Stimulated activated memory B cell treated with anti-CD40 and anti-IgM and Interleukin-4, amounts not matched to agents 10 μg/mL and 1 μg/mL and 100 μg/mL, for 72 hours (primary cell): Measurements from ENCODE around the gene EPHA7.

Source experiments
- ATAC-seq: fragments of 150-1000 bp; cut with Tn5 transposase; 2 replicates; pipeline ENCODE4 v1.10.0; 2021
- H3K27ac Mint-ChIP-seq: one replicate; pipeline ENCODE4 v1.8.0; 2022; ENCODE audit warnings: mild to moderate bottlenecking, mixed read lengths
- H3K27me3 Mint-ChIP-seq: one replicate; pipeline ENCODE4 v1.8.0; 2022; ENCODE audit warnings: mixed read lengths
- H3K36me3 Mint-ChIP-seq: one replicate; pipeline ENCODE4 v1.8.0; 2022; ENCODE audit warnings: mixed read lengths
- H3K4me1 Mint-ChIP-seq: one replicate; pipeline ENCODE4 v1.8.0; 2022; ENCODE audit warnings: mixed read lengths
- H3K4me3 Mint-ChIP-seq: one replicate; pipeline ENCODE4 v1.8.0; 2022; ENCODE audit warnings: mild to moderate bottlenecking, moderate library complexity, mixed read lengths
- H3K9me3 Mint-ChIP-seq: one replicate; pipeline ENCODE4 v1.8.0; 2022; ENCODE audit warnings: mixed read lengths

EPHA7 gene

DNA sequence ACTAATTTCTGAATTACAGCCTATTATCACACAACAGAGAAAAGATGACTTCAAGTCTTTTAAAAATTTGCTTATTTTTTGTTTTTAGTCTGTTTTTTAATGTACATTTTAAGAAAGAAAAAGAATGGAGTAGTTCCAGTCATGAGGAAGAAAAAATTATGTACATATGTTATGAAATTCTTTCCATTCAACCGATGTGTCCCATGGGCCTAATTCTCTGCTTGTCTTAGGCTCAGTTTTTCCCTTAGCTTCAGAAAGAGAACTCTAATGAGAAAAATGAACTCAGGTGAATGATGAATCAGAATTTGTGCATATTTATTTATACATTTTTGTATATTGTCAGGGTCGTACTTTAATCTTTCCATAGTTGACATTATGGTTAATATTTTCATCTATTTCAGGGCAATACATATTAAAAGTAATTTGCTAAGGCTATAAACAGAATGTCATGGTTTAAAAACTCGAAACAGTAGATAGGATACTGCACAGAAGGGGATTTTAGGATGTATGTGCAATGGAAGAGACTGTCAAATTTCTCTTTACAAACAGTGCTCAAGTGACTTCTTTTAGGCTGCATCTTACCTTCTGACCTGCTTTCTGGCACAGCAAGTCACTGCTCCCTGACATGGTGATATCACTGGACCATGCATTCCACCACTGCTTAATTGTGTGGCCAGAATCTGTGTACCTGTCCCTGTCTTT, 153.1 kb downstream of the EPHA7 start:
- Mint-ChIP-seq H3K36me3 (no peaks in the 10 kb centered on the region), H3K27me3 (no peaks in the 10 kb centered on the region), H3K4me3 (no peak overlapping the region), H3K4me1 (no peaks in the 10 kb centered on the region), H3K27ac (no peak overlapping the region), H3K9me3 (no peaks in the 10 kb centered on the region)
- no peak for ATAC-seq

DNA sequence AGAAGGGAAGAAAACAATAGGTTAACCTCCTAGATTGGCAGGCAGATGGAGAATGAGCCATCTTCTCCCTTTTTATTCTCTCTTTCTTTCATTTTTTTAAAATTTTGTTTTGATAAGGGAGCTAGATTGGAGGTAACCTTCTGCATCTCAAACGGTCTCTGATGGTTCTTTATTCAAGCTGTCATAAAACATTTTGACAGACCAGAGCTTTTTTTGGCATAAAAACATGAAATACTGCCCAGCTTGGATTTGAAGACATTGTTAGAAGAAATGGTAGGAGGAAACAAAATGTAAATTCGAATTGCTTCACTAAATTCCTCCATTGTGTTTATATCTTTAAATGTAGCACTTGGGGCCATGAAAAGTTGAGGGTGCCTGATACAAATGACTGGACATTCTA, 158.5 kb downstream of the EPHA7 start:
- Mint-ChIP-seq H3K4me3 (no peak overlapping the region), H3K9me3 (no peaks in the 10 kb centered on the region), H3K4me1 (no peaks in the 10 kb centered on the region), H3K27ac (no peak overlapping the region), H3K36me3 (no peaks in the 10 kb centered on the region), H3K27me3 (no peaks in the 10 kb centered on the region)
- ATAC-seq: no peak

DNA sequence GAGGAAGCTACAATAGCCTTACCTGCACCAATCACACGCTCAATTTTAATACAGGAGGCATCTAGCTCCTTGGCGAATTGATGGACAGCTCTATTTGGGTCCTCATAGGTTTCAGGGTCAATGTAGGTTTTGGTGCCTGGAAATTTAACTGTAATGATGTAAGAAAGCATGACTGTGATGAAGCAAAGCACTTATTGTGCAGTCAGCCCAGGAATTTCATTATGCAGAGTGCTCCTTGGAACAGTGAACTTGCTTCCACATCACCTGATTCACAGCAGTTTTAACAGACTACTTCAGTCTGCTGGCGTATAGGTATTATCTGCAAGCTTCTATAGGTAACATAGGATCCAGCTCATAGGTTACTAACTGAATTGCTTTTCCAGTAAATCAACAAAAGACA, 160.0 kb downstream of the EPHA7 start:
- Mint-ChIP-seq H3K27ac (no peak overlapping the region), H3K4me3 (no peak overlapping the region), H3K27me3 (no peaks in the 10 kb centered on the region), H3K4me1 (no peaks in the 10 kb centered on the region), H3K36me3 (no peaks in the 10 kb centered on the region), H3K9me3 (no peaks in the 10 kb centered on the region)
- no peak for ATAC-seq

DNA sequence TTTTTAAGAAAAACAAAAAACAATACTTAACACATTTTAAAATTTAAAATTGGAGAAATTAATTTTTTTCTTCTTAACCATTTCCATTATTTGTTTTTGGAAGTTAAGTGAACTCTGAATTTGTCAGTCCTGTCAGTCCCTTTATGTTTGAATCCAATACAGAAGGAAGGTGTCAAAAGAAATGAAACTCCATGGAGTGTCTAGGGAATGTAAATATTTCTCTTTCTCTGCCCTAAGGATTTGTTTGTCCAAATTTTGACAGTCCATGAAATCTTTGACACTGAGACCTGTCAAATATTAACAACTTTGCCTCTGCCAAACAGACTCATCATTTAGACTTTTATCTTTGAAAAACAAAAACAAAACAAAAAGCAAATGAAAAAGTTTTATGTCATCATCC, 166.4 kb downstream of the EPHA7 start:
- H3K27me3 Mint-ChIP-seq: no peaks in the 10 kb centered on the region
- peaks cover 2% of the 10 kb centered on the region for H3K9me3 Mint-ChIP-seq
- H3K36me3 Mint-ChIP-seq: no peaks in the 10 kb centered on the region
- ATAC-seq: no peak
- H3K27ac Mint-ChIP-seq: no peak overlapping the region
- no peak overlapping the region for H3K4me3 Mint-ChIP-seq
- H3K4me1 Mint-ChIP-seq: no peaks in the 10 kb centered on the region

DNA sequence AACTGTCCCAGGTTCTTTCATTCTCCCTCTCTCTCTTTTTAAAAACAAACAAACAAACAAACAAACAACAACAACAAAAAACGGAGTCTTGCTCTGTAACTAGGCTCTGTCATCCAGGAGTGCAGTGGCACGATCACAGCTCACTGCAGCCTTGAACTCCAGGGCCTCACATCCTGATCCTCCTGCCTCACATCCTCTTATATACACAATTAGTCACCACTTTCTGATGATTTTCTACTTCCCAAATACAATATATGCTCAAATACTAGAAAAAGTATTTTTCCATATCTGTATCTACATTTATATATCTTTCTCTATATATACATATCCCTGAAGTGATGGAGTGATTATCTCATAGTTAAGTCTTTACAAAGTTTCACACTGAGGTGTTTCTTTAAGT, 170.7 kb downstream of the EPHA7 start:
- Mint-ChIP-seq H3K9me3 (peaks cover 2% of the 10 kb centered on the region), H3K27ac (no peak overlapping the region), H3K27me3 (no peaks in the 10 kb centered on the region), H3K4me1 (no peaks in the 10 kb centered on the region), H3K36me3 (no peaks in the 10 kb centered on the region), H3K4me3 (no peak overlapping the region)
- ATAC-seq: no peak

DNA sequence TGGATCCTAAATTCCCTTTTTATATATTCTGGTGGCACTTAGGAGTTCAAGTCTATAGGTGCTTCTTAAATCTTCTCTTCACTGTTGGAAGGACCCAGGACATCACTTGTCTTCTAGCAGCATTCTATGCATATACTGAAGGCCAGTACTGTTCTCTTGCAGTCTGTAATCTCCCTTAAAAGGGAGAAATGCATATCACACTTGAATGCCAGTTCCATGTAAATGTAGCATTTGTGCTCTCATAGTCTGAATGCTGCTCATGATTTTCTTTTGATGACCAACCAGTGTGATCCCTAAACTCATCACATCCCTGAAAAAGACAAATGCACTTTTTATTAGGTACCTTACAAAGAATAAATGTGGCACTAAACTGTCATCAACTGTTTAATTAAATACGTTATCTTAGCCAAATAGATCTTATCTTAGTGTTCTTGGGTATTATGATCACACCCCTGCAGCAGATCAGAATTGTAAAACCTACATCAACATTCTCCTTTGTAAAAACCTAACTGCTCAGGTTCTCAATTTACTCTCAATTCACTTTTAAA, 176.1 kb downstream of the EPHA7 start:
- H3K36me3 Mint-ChIP-seq: no peaks in the 10 kb centered on the region
- no peaks in the 10 kb centered on the region for H3K27me3 Mint-ChIP-seq
- no peaks in the 10 kb centered on the region for H3K4me1 Mint-ChIP-seq
- no peak overlapping the region for H3K4me3 Mint-ChIP-seq
- no peaks in the 10 kb centered on the region for H3K9me3 Mint-ChIP-seq
- ATAC-seq: no peak
- H3K27ac Mint-ChIP-seq: no peak overlapping the region

DNA sequence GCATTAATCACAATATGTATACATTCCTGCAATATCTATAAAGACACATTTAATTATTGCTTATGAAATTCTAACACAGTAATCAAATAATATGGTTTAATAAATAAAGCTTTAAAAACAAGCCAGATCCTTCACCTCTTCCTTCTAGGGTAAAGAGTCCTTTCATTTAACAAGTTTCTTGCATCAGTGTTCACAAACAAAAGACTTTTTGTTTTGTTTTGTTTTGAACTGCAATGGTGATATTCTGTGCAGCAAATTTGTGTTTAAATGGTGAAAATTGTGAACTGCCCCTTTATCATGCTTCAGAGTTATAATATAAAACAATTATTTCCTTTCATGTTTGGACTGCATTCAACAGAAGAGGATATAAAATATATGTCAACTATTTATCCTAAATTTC, 177.3 kb downstream of the EPHA7 start:
- H3K27ac Mint-ChIP-seq: no peak overlapping the region
- H3K4me1 Mint-ChIP-seq: no peaks in the 10 kb centered on the region
- no peaks in the 10 kb centered on the region for H3K27me3 Mint-ChIP-seq
- ATAC-seq: no peak
- no peaks in the 10 kb centered on the region for H3K9me3 Mint-ChIP-seq
- no peak overlapping the region for H3K4me3 Mint-ChIP-seq
- no peaks in the 10 kb centered on the region for H3K36me3 Mint-ChIP-seq

DNA sequence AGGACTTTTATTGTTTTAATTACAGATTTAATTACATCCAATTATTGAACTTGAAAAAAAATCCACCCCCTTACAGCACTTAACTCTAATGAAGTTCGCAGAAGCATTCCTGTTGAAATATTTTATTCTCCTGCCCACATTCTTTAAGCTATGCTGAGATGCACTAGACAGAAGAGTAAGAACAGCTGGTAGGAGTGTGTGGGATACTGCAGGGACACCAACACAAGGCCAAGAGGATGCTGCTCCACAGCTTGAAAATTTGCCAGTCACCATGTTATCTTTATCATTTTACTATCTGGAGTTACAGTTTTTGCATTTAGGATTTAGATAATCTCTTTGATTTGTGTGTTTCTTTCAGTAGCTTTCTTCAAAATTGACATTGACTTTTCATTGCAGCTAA, 180.7 kb downstream of the EPHA7 start:
- H3K36me3 Mint-ChIP-seq: no peaks in the 10 kb centered on the region
- no peak overlapping the region for H3K27ac Mint-ChIP-seq
- peaks cover 4% of the 10 kb centered on the region for H3K9me3 Mint-ChIP-seq
- no peak for ATAC-seq
- H3K27me3 Mint-ChIP-seq: no peaks in the 10 kb centered on the region
- H3K4me3 Mint-ChIP-seq: no peak overlapping the region
- H3K4me1 Mint-ChIP-seq: no peaks in the 10 kb centered on the region

DNA sequence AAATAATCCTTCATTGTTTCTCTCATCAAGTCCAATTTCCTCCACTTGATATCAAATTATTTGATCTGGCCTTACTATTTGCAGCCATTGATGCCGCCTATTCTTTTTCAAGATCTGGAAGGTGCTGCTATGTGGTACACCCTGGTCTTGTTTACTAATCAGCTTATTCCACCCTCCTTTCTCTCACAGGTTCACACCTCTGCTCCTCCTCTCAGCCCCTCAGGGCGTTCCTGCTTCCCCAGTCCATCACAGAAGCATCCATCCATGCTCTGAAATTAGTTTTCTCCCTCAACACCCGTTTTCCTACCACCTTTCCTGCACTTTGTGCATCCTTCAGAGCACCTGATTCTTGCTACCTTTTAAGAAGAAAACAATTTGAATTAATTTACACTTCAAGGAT, 183.6 kb downstream of the EPHA7 start:
- H3K27ac Mint-ChIP-seq: no peak overlapping the region
- no peaks in the 10 kb centered on the region for H3K4me1 Mint-ChIP-seq
- no peaks in the 10 kb centered on the region for H3K36me3 Mint-ChIP-seq
- peaks cover 4% of the 10 kb centered on the region for H3K9me3 Mint-ChIP-seq
- H3K4me3 Mint-ChIP-seq: no peak overlapping the region
- no peak for ATAC-seq
- H3K27me3 Mint-ChIP-seq: no peaks in the 10 kb centered on the region

DNA sequence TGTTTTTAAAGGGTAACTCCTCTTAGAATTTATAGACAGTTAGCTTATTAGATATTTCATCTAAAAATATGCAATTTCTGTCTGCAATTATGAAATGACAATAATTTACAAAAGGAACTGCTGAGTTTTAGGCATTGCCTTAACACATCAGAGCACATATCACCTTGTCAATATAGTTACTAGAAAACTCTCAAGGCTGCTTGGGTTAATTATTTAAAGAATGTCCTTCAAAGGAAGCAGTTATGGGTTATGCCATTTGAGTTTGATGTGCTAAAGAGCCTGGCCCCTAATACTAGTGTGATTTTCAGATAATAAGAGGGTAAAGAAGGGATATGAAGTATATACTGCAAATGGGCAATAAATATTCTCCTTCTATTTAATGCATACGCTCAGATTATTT, 192.5 kb downstream of the EPHA7 start:
- no peaks in the 10 kb centered on the region for H3K36me3 Mint-ChIP-seq
- no peaks in the 10 kb centered on the region for H3K27me3 Mint-ChIP-seq
- ATAC-seq: no peak
- no peaks in the 10 kb centered on the region for H3K4me1 Mint-ChIP-seq
- no peak overlapping the region for H3K4me3 Mint-ChIP-seq
- H3K9me3 Mint-ChIP-seq: peaks cover 3% of the 10 kb centered on the region
- no peak overlapping the region for H3K27ac Mint-ChIP-seq

DNA sequence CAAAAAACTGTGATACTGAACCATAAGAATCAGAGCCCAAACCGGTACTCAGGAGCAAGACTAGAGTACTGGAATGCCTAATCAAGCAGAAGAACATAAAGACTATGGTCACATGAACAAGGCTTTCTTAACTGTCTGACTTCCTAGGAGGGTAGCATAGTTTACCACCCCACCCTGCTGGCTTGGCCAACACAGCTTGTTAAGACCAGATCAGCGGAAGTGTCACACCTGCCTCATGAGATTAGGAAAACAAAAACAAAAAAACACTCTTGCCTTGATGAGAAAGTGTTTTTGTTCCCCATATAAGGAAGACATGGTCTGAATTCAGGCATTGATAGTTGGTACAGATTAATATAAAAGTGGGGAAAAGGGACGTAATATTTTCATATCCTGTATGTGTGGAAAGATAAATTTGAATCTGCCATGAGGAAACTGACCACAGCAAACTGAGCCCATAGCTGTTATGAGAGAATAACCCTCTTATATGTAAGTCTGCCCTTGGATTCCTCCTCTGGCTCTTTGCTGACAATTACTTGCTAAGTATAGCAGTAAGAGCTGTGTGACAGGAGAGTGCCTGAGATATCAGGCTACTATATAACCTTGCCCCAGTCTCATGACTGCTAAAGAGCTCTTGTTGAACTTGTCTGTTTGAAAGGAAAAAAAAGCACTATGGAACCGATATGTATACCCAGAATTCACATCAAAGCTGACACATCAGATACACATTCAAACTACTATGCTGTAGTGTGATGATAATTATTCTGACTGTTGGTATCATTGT, 197.1 kb downstream of the EPHA7 start:
- H3K27ac Mint-ChIP-seq: no peak overlapping the region

DNA sequence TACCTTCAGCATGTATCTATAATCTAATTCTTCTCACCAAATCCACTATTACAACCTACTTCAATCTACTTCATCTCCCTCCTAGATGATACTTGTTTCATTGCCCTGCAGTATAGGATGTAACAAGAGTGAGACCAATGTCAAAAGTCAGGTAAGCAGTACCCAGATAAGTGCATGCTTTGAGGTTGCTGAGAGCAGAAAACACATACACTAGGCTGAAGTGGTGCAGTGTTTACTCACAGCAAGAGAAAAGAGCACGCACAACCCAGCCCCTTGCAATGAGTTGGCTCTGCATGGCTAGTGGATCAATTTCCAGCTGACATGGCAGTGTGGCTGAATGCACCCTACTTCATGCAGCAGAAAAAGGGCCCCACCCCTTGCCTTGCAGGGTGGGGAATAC, 199.9 kb downstream of the EPHA7 start:
- H3K27ac Mint-ChIP-seq: no peak overlapping the region
- H3K27me3 Mint-ChIP-seq: no peaks in the 10 kb centered on the region
- H3K4me3 Mint-ChIP-seq: no peak overlapping the region
- H3K9me3 Mint-ChIP-seq: peaks cover 13% of the 10 kb centered on the region
- no peaks in the 10 kb centered on the region for H3K36me3 Mint-ChIP-seq
- ATAC-seq: no peak
- H3K4me1 Mint-ChIP-seq: no peaks in the 10 kb centered on the region

More for the DNA sequence above, 197.1 kb downstream of the EPHA7 start:
- Mint-ChIP-seq H3K4me1 (no peaks in the 10 kb centered on the region), H3K4me3 (no peak overlapping the region), H3K27me3 (no peaks in the 10 kb centered on the region), H3K9me3 (peaks cover 7% of the 10 kb centered on the region), H3K36me3 (no peaks in the 10 kb centered on the region)
- no peak for ATAC-seq

DNA sequence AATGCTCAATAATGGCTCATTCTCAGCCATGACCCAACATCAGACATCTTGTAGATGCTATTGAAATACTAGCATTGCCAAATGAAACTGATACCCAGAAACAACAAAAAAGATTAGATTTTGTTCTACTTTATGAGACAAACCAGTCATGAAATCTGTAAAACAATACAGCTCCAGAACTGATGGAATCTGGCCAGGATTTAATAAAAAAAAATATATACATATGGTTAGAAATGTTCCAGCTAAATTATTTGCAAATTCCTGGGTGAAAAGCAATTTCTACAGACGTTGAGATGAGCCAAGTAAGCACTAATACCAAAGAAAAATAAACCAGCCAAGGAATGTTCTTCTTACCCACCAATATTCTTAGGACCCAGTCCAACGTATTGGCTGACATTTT, 201.3 kb downstream of the EPHA7 start:
- Mint-ChIP-seq H3K27me3 (no peaks in the 10 kb centered on the region), H3K4me1 (no peaks in the 10 kb centered on the region), H3K4me3 (no peak overlapping the region), H3K36me3 (no peaks in the 10 kb centered on the region), H3K27ac (no peak overlapping the region), H3K9me3 (peaks cover 18% of the 10 kb centered on the region)
- no peak for ATAC-seq

DNA sequence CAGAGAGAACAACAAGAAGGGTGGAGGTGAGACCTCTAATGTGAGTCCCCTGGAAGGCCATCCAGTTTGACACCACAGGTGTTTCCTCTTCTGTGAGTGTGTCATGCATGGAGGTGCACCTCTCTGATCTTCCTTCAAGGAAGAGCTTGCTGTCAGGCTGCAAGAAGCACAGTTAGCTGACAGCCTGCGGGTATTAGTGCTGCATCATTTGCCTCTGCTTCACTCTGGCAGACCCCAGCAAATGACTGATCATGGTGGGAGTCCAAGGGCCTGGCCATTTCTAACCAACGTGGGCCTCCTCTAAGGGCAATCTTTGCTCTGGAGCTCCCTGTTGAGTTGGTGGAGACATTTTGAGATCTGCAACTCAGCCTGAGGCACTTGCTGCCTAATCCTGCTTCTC, 206.3 kb downstream of the EPHA7 start:
- Mint-ChIP-seq H3K4me3 (no peak overlapping the region), H3K4me1 (no peaks in the 10 kb centered on the region), H3K9me3 (peaks cover 12% of the 10 kb centered on the region), H3K36me3 (no peaks in the 10 kb centered on the region), H3K27ac (no peak overlapping the region), H3K27me3 (no peaks in the 10 kb centered on the region)
- no peak for ATAC-seq

DNA sequence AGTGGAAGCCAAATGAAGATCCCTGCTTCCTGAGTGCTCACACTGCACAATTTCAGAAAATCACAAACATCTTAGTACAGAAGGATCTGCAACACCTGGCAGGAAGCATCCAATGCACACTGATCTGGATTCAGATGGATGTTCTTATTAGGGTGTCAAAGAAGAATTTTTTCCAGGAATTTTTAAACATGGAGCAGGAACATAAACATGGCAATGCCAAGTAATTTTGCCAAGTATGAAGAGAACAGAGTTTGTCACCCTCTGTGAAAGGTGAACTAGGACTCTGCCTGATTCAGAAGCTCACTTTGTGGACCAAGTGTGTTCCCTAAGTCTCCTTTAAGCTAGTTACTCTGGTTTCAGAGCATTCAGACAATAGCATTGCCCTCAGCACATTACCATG, 208.5 kb downstream of the EPHA7 start:
- Mint-ChIP-seq H3K9me3 (peaks cover 6% of the 10 kb centered on the region), H3K4me3 (no peak overlapping the region), H3K27me3 (no peaks in the 10 kb centered on the region), H3K36me3 (no peaks in the 10 kb centered on the region), H3K4me1 (no peaks in the 10 kb centered on the region), H3K27ac (no peak overlapping the region)
- ATAC-seq: no peak

DNA sequence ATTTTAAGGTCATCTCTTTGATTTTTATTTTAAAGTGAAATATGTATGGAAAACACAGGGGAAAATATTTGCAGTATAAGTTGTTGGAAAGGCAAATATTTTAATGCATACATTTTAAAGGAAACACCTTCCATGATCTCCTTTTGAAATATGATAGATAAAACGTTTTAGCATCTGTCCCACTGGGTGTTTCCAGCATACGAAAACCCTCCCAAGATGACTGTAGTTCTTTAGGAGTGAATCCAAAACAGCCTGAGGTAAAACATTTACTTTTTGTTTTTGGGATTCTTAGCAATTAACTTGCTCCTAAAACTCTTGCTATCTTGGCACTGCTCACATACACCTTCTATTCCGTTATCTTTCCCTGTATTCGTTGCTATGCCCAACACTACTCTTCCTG, 210.0 kb downstream of the EPHA7 start:
- no peak for ATAC-seq
- Mint-ChIP-seq H3K9me3 (peaks cover 9% of the 10 kb centered on the region), H3K4me1 (no peaks in the 10 kb centered on the region), H3K27me3 (no peaks in the 10 kb centered on the region), H3K27ac (no peak overlapping the region), H3K36me3 (no peaks in the 10 kb centered on the region), H3K4me3 (no peak overlapping the region)
